GM19463 (cell line): ENCODE results near the gene EXOC2.
"Not testable (repeated sequence)": the region's sequence is repeated elsewhere in the genome, so short reads cannot be mapped to it uniquely, and the experiment has no call there.

Experiments used
- ATAC-seq: cut with Tn5 transposase; IDR thresholded peaks from one replicate; pipeline ENCODE4 v1.9.1; 2021; ENCODE audit warnings: mild to moderate bottlenecking, moderate library complexity; ENCODE audit not compliant: unreplicated experiment

EXOC2 gene

DNA sequence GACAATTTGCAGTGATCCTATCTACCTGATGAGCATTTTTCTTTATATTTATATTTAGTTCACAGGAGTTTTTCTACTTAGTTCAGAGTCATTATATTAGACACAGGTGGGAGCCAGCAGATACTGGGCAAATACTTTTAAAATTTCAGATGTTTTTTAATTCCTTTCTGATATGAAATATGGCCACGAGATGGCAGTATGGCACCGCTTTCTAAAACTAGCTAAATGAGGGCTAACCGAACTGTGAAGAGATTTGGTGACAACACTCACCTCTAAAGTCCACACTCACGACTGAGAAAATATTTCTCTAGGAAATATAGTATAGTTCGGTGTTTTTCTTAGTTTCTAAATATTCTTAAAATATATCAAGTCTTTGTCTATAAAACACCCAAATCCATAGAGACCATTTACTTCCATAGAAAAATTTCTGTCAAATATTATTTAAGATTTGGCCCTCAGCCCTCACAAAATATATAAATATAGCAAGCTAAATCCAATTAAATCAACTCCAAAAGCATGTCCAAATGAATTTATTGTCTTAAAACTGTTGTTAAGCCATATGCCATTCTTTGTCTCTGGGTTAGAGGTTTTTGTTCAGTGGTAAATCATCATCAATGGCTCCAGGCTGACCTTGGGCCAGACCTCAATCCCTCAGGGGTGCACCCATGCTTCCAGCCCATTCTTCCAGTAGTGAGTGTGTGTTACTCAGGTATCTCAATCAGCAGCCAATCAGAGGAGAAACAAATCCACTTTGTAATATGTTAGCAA, 99.6 kb downstream of the EXOC2 start:
- ATAC-seq: no peak

DNA sequence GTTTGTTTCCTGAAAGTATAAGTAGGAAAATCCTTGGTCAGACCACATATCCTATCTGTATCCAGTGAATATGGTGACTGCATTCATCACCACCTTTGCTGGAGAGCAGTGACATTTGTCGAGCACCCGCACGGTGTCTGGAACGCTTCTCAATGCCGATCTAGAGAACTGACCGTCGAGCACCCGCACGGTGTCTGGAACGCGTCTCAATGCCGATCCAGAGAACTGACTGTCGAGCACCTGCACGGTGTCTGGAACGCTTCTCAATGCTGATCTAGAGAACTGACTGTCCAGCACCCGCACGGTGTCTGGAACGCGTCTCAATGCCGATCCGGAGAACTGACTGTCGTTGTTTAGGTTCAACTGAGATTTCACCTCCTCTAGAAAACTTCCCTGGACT, 103.8 kb downstream of the EXOC2 start:
- no peak for ATAC-seq

DNA sequence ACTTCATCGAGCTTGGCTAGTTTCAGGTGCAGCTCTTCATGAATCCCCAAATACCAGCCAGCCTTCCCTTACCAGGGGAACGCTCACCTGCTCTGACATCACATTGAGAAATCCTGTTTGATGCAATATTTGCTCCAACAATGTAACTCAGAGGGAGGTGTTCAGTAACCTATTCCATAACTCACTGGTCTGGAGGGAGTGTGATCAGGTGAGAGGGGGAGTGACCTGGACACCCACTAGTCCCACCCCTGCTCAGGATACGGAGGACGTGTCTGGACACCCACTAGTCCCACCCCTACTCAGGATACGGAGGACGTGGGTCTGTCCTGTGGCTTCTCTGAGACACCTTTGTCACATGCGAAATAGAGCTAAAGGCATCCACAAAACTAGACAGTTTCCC, 106.4 kb downstream of the EXOC2 start:
- ATAC-seq: no peak

DNA sequence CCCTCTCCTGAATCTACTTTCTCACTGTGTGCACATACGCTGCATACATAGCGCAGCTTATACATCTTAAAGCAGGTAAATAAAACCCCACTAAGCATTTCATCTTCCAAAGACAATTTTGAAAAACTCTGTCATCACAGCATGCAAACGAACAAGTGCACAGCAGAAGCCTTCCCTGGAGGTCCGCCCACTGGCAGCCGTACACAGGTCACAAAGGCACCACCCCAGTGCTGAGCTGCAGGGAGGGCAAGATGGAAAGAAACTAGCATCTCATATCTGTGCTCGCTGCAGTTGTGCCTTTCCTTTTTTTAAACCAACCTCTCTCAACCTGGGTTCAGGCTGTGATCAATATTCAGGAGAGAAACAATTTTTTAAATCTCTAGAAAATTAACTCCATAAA, 109.3 kb downstream of the EXOC2 start:
- no peak for ATAC-seq

DNA sequence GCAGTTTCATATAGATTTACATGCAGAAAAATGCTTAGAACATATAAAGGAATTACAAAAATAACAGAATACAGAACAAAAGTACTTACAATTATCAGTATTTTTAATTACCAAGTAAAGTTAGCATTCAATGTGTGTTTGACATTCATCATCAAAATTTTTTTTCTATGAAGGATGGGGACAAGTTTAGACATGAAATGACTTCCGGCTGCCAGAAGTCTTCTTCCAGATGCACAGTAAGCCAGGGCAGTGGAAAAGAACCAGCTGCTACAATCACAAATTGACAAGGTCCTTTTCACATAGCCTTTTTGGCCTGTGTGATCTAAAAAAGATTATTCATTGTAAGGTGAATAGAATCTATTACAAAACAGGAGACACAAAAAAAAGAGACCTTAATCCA, 109.8 kb downstream of the EXOC2 start:
- no peak for ATAC-seq

DNA sequence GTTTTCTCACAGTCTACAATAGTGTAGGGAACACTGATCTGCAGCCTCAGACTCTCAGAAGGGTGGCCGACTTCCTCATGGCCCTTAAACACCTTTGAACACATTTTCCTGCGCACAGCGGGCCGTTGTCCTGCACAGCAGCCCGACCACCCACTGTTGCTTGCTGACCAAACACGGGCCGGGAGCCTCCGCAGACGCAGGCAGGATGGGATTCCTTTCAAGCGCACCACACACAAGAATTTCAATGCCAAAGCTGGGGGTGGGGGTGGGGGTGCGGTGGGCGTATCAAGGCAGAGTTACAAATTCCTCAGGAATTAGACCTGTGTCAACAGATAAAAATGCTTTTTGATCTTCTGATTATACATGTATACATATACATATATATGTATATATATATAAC, 110.6 kb downstream of the EXOC2 start:
- ATAC-seq: no peak

DNA sequence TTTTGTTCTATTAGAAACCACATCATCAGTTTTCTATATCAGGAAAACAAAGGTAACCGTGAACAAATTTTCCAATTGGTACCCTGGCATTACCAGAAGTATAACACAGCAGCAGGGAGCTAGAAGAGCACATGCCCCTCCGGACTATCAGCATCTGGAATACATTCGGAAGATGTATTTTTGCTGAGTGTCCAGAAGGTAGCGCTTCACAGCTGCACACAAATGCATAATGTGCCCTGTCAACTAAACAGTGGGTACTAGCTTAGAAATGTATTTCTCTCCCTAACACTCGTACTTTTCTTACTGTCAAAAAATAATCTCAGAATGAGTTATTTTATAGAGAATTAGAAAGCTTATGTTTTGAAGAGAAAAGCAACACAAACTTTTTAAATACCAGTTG, 113.6 kb downstream of the EXOC2 start:
- ATAC-seq: no peak

DNA sequence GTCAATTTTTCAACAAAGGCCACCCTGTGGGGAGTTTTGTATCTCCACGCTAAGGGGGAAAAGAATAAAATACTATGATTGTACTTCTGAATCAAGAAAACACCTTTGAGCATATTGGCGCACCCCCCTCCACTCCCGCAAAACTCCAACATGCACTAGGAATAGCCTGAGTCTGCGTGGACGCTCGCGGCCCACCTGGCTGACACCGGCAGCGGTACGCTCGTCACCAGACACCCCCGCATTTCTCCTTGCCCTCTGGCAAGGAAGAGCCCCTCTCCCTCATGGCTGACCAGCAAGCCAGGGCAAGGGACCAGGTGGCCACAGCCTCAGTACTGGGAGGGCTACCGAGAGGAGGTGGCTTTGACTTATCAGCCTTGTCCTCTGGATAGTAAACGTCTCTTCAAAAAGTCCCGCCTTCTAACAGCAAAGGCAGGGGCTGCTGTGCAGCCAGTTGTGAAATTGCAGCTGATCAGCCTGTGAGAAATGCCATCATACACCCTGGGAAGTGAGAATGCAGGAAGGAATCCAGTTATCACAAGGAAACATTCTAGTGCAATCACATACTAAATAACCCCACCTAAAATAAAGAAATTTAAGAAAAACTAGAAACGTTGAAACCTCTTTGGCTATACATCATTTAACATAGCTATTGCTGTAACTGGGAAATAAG, 120.2 kb downstream of the EXOC2 start:
- no peak for ATAC-seq

DNA sequence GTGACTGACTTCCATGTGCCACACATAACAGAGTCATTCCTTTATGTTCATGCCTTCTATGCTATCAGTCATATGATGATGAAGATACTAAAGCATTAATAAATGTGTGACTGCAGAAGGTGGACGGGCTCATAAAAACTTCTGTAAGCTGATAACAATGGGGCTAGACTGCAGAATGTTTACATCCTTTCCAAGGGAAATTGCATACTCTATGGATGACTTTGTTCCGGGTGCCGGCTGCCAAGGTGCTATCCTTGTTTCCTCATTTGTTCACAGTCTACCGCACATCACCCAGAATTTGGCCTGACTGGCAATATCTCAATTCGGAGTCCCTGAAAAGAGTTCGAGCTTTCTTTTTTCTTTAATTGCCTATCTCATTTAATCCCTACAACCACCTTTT, 121.0 kb downstream of the EXOC2 start:
- no peak for ATAC-seq

DNA sequence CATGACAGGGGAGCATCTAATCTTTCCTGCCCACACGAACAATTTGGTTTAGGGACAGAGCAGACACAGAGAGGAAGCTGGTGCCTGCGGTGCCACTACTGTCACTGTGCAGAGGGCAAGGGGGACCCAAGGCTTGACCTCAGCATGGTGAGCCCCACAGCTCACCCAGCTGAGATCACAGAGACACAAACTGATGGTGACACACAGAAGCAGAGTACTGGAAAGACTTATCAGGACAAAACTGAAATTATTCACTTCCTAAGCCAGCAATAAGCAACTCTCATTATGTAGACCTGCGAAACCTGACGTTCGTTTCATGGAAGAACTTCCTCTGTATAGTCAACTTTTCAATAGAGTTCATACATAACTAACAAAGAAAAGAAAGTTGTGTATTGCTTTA, 122.1 kb downstream of the EXOC2 start:
- no peak for ATAC-seq

DNA sequence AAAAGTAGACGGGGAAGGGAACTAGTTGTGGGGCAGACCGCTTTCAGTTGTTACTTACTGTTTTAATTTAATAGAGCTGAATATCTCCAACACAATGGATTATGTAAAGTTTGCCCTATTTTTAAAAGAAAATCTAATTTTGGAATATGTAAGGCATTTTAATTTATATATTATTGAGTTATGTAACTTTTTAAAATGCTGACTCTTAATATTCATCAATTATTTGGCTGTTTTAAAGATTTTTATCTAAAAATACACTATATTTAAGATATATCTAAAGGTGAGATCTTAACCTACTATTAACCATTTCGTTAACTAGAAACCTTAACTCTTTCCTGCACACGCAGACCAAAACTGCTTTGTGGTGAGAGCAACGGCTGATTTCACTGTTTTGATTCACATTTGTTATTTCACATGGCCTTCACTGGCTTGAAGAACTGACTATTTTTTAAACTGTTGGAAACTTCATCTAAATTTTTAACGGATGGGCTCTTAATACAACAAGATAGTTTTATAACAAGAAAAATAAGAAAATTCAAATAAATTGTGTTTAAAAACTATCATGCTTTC, 123.9 kb downstream of the EXOC2 start:
- ATAC-seq: no peak

DNA sequence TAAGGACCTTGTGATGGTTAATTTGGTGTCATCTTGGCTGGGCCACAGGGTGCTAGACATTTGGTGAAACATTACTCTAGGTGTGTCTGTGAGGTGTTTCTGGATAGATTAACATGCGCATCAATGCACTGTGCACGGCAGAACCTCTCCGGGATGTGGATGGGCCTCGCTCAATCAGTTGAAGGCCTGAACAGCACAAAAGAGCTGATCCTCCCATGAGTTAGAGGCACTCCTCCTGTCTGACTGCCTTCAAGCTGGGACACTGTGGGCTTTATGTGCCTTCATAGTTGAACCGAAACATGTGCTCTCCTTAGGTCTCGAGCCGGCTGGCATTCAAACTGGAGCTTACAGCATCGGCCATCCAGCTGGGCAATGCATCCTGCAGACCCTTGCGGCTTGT, 124.9 kb downstream of the EXOC2 start:
- ATAC-seq: no peak

DNA sequence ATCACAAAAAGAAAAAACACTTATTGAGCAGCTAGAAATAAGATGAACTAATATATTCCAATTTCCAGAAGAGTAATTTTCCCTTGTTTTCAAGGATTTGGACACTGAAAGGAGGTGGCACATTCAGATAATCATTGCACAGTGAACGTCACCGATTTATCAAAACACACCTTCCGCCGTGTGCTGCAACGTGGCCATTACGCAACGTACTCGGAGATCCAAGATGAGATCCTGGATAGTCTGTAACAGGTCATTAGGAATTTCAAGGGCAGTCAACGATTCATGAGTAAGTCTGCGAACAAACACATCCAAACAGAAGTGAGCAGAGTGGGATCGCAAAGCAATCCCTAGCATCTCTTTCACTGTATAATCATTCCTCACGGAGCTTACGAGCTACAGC, 129.1 kb downstream of the EXOC2 start:
- ATAC-seq: no peak

DNA sequence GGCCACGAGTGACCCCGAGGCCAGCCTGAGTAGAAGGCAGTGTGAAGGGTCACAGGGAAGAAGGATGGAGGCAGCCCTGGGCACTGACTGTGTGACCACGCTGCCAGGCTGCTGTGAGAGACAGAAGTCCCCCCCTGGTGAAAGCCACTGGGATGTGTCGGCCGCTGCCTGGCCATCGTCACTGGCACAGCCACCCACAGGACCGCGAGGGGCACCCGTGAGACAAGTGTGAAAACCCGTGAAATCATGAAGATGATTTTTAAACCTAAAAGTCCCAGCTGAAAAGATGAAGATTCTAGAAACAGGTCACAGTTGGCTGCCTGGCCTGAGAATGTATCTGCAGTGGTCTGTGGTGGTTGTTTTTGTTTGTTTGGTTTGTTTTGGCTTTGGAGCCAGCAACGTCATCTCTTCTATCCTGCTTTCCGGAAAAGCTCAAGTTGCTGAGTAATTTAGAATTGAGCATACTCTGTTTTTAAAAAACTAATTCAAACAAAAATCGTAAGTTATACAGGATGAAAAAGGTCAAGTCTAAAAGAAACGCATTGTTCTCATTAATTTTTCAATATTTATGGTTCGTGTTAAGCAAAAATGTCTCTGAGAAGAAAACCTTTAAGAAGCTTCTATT, 130.8 kb downstream of the EXOC2 start:
- ATAC-seq: no peak

DNA sequence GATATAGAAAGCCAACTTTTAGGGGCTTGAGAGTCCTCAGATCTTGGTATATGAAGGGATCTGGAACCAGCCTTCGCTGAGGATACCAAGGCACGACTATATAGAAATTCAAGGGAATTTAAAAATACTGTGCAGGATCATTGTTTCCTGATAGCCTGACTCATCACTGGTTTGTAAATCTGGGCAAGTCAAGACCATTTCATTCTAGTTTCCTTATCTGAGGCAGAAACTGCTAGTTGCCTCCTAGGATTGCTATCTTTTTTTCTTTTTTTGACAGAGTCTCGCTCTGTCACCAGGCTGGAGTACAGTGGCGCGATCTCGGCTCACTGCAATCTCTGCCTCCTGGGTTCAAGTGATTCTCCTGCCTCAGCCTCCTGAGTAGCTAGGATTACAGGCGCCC, 131.6 kb downstream of the EXOC2 start:
- ATAC-seq: not testable (repeated sequence)

DNA sequence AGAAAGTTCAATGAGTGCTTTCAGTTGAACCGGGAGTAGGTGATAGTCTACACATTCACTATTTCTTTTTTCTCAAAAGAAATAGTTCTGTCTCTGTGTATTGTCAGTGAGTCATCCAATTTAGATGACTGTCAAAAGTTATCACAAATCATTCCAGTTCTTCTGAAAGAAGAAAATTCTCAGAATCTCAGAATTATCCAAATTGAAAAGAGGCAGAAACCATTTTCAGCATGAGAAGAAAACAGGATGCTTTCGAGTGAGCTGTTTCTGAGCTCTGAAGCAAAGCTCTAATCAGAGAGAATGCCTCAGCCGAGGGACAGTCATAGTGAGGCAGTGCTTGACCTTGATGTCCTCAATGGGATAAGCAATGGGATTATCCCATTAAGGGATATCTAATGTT, 134.0 kb downstream of the EXOC2 start:
- no peak for ATAC-seq

DNA sequence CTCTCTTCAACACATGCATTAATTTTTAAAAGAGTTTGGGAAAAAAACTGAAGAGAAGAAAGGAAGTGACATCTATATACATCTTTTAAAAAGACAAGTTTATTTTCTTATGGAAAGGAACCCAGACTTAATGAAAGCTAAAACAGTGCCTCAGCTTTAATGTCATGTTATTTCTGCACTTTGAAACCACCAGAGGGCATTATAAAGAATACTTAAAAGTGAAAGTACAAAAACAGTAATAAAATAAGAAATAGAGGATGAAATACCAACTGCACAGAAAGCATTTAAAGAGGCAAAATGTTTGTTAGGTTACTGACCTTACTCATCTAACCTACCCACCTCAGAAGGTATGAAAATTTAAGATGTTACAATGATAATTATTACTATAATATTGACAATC, 134.8 kb downstream of the EXOC2 start:
- ATAC-seq: no peak

DNA sequence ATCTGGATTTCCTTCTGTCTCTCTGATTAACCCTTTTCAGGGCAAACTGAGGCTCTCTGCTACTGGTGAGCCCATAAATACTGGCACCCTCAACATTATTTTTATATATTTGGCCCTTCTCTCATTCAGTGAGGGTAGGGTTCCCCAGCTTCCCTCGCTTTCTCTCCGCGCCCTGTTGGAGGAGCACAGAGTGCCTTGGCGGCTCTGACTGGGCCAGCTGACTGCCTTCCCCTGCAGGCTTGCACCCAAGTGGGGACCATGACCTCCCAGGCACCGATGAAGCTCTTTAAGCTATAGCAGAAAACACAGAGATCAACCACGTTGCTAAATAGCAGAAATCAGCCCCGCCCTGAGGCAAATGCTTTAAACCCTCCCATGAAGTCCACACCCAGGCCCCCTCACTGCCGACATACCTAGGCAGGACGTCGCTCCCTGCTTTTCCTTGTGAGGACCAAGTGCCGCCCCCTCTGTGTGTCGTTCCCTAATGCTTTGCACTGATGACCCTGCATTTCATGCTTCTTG, 141.0 kb downstream of the EXOC2 start:
- no peak for ATAC-seq

DNA sequence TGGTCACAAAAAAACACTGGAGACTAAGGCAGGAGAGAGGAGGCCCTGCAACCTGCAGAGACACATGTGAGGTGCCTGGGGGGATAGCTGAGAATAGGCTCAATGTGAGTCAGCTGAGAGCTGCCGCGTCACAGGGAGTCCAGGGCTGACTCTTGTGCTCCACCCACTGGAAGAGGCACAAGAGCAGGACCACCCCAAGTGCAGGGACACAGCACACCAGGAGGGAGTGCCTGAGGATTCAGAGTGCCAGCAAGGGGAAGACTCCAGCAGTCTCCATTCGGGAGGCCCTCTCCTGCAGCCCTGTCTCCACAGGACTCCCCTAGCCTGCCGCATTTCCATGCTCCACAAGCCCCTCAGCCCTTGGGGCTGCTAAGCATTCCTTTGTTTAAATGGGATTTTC, 141.5 kb downstream of the EXOC2 start:
- no peak for ATAC-seq

DNA sequence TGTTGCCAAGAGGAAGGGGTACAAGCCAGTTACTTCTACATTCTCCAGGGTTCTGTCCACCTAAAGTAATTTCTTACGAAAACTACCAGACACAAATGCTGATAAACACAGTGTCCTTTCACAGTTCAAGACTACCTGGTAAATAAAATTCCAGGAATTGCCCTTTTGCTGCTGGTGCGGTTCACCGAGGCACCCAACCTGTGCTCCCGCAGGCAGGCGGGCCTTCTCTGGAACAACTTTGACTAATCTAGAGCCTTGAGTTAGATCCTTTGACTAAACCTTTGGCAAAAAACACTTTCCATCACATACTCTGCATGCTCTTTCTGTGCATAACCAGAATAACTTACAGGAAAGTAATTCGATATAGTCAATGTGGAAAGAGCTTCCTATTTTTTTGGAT, 143.0 kb downstream of the EXOC2 start:
- ATAC-seq: no peak

DNA sequence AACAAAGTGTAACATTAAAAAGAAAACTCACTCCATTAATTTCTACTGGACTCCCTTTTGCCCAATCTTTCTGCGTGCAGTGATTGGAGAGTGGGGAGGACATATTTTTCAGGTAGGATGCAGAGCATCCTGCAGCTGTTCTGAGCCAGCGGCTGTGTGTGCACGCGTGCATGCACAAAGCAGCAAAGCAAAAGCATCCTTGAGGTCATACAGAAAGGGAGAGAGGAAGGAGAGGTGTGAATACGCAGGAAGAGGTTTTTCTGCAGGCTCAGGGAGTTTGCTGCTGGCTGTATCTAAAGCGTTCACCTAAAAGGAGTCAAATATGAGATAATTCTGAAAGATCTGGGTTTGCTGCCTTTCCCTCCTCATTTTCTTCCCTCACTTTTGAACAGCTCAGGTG, 144.4 kb downstream of the EXOC2 start:
- no peak for ATAC-seq

DNA sequence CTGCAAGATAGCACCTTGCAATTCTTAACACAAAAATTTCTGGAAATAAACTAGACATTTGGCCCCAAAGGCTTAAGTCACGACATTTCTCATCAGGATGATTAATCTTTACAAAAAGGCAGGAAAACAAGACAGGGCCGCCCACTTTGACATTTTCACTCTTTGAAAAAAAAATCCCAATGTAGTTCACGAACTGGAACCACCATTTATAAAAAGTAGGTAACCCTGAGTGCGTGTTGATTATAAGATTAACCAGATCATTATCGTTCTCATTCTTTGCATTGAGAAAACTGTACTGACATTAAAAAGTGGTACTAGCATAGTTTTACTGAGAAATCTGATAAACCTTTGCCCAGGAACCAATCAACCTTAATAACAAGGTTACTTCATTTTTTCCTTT, 144.8 kb downstream of the EXOC2 start:
- no peak for ATAC-seq
